ENCODE measurements around the gene ACOT9. TPM values are rescaled to one million over a fixed set of nuclear protein-coding genes. Genes with fewer than 3 reads are reported as not detected.

The ACOT9 gene
- total RNA-seq, 1 experiment from 2014 or later, result 44.5 TPM

DNA sequence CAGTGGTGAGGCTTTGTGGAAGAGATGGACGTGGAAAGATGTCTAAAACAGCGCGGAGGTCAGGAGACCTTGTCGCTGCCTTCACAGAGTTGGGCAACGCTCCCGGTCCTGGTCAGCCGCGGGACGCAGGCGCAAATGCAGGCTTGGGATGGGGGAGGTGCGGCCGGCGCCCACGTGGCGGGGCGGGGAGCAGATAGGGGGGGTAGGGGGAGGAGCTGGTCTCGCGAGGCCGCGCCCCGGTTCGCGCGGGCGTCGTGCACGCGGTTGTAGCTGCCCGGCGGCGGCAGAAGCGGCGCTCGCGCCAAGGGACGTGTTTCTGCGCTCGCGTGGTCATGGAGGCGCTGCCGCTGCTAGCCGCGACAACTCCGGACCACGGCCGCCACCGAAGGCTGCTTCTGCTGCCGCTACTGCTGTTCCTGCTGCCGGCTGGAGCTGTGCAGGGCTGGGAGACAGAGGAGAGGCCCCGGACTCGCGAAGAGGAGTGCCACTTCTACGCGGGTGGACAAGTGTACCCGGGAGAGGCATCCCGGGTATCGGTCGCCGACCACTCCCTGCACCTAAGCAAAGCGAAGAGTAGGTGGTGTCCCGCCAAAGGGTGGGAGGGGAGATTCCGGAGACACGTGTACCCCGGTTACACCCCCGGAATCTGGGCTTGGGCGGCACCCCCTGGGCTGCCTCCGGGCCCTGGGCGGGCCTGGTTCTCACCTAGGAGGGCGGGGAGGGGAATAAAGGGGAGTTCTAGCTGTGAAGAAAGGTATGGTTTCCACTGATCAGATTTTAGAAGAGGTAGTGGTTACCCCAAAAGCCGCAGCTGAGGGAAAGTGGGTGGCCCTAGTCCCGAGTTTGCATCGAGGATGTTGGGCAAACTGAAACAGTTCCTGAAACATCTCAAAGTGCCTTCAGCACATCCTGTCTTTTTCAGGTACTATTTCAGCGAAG lies 75.6 kb downstream of the ACOT9 start, which contains the start of gene PRDX4:
Gene PRDX4, plus strand, starts transcription at position 255 of the 939 bp plus-strand sequence. Its CDS starts 78 bp downstream, at position 333.
- no TSS peak for BruUV-seq (replicated peaks)
- Histone ChIP-seq H3K36me3 (ENCODE audit: control insufficient read depth, insufficient read depth, low read length) (peaks cover 3% of the 10 kb centered on the region; the same call in 1 of the 2 replicates), H3K27me3 (ENCODE audit: control insufficient read depth, insufficient read depth, low read length) (no peaks in the 10 kb centered on the region), H3K27ac (ENCODE audit: low read length) (peak within 1 kb of the TSS; percentile 83), H3K4me3 (ENCODE audit: low read depth in 2 of 2, low read length in 2 of 2) (peak within 1 kb of the TSS; percentile 60 to 70), H3K4me1 (ENCODE audit: control insufficient read depth, insufficient read depth, low read length) (peaks cover 2% of the 10 kb centered on the region), H3K9me3 (ENCODE audit: control insufficient read depth, insufficient read depth, low read depth, low read length) (no peaks in the 10 kb centered on the region)
- intact Hi-C loops (cut with micrococcal nuclease; ENCODE audit: unreplicated experiment) (no loop called here), in situ Hi-C loops (cut with HindIII; ENCODE audit: low pct_unique_long_range_greater_than_20kb, low sequenced_read_pairs) (no loop called here)
- TF ChIP-seq TCF7L2 (IDR thresholded peaks at IDR 0.05; ENCODE audit: low read depth, low read length) (no peak), POLR2AphosphoS5 (IDR thresholded peaks at IDR 0.05; ENCODE audit: low read depth, low read length) (peak; percentile 52)
- peak; percentile 20 for DNase-seq (ENCODE audit: low read depth, low spot score)
- POLR2A ChIA-PET, result interaction anchor here (0.5 to 0.7 kb wide), 2 partner anchors 14 to 244 kb away, joined by 4 read pairs; no protein-coding TSS in a partner anchor
- CTCF ChIA-PET, result no interaction called here
- peak; percentile 94 for ATAC-seq

GRCh38 chrX:23666282-23666681 lies 76.8 kb downstream of the ACOT9 start:
- intact Hi-C loops (cut with micrococcal nuclease; ENCODE audit: unreplicated experiment), result no loop called here
- no peaks in the 10 kb centered on the region for H3K36me3 ChIP-seq (ENCODE audit: control insufficient read depth, insufficient read depth, low read length)

More at GRCh38 chrX:23666282-23666681, 76.8 kb downstream of the ACOT9 start:
- ChIA-PET POLR2A (no interaction called here), CTCF (no interaction called here)
- H3K4me3 ChIP-seq (ENCODE audit: low read depth in 2 of 2, low read length in 2 of 2), result no peak overlapping the region
- in situ Hi-C loops (cut with HindIII; ENCODE audit: low pct_unique_long_range_greater_than_20kb, low sequenced_read_pairs), result no loop called here
- DNase-seq (ENCODE audit: low read depth, low spot score), result no peak
- no TSS peak for BruUV-seq (replicated peaks)
- no peaks in the 10 kb centered on the region for H3K27me3 ChIP-seq (ENCODE audit: control insufficient read depth, insufficient read depth, low read length)
- H3K4me1 ChIP-seq (ENCODE audit: control insufficient read depth, insufficient read depth, low read length), result peaks cover 2% of the 10 kb centered on the region
- H3K27ac ChIP-seq (ENCODE audit: low read length), result peak overlapping the region; percentile 83; the same call in 1 of the 2 replicates
- H3K9me3 ChIP-seq (ENCODE audit: control insufficient read depth, insufficient read depth, low read depth, low read length), result no peaks in the 10 kb centered on the region
- TF ChIP-seq POLR2AphosphoS5 (IDR thresholded peaks at IDR 0.05; ENCODE audit: low read depth, low read length) (no peak), TCF7L2 (IDR thresholded peaks at IDR 0.05; ENCODE audit: low read depth, low read length) (no peak), SIN3A (IDR thresholded peaks at IDR 0.05; ENCODE audit: borderline replicate concordance, insufficient read depth, low read depth, low read length) (no peak)
- TF ChIP-seq, protein P1, sequence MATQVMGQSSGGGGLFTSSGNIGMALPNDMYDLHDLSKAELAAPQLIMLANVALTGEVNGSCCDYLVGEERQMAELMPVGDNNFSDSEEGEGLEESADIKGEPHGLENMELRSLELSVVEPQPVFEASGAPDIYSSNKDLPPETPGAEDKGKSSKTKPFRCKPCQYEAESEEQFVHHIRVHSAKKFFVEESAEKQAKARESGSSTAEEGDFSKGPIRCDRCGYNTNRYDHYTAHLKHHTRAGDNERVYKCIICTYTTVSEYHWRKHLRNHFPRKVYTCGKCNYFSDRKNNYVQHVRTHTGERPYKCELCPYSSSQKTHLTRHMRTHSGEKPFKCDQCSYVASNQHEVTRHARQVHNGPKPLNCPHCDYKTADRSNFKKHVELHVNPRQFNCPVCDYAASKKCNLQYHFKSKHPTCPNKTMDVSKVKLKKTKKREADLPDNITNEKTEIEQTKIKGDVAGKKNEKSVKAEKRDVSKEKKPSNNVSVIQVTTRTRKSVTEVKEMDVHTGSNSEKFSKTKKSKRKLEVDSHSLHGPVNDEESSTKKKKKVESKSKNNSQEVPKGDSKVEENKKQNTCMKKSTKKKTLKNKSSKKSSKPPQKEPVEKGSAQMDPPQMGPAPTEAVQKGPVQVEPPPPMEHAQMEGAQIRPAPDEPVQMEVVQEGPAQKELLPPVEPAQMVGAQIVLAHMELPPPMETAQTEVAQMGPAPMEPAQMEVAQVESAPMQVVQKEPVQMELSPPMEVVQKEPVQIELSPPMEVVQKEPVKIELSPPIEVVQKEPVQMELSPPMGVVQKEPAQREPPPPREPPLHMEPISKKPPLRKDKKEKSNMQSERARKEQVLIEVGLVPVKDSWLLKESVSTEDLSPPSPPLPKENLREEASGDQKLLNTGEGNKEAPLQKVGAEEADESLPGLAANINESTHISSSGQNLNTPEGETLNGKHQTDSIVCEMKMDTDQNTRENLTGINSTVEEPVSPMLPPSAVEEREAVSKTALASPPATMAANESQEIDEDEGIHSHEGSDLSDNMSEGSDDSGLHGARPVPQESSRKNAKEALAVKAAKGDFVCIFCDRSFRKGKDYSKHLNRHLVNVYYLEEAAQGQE (IDR thresholded peaks at IDR 0.05; ENCODE audit: insufficient read depth in 1 of 2, low read depth in 2 of 2, low read length in 1 of 2), result no peak
- TF ChIP-seq, protein P2, sequence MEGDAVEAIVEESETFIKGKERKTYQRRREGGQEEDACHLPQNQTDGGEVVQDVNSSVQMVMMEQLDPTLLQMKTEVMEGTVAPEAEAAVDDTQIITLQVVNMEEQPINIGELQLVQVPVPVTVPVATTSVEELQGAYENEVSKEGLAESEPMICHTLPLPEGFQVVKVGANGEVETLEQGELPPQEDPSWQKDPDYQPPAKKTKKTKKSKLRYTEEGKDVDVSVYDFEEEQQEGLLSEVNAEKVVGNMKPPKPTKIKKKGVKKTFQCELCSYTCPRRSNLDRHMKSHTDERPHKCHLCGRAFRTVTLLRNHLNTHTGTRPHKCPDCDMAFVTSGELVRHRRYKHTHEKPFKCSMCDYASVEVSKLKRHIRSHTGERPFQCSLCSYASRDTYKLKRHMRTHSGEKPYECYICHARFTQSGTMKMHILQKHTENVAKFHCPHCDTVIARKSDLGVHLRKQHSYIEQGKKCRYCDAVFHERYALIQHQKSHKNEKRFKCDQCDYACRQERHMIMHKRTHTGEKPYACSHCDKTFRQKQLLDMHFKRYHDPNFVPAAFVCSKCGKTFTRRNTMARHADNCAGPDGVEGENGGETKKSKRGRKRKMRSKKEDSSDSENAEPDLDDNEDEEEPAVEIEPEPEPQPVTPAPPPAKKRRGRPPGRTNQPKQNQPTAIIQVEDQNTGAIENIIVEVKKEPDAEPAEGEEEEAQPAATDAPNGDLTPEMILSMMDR (IDR thresholded peaks at IDR 0.05), result no peak
- ATAC-seq, result no peak
